NCI-H446 treated with DMSO at 0.1 percent for 48 hours (cell line): ENCODE data around the gene GREB1L.
"Not testable (repeated sequence)": the region's sequence is repeated elsewhere in the genome, so short reads cannot be mapped to it uniquely, and the experiment has no call there.

Experiments
- DNase-seq: peaks from one replicate; lab custom pipeline; 2025; lab: John Stamatoyannopoulos, UW

The GREB1L gene

DNA sequence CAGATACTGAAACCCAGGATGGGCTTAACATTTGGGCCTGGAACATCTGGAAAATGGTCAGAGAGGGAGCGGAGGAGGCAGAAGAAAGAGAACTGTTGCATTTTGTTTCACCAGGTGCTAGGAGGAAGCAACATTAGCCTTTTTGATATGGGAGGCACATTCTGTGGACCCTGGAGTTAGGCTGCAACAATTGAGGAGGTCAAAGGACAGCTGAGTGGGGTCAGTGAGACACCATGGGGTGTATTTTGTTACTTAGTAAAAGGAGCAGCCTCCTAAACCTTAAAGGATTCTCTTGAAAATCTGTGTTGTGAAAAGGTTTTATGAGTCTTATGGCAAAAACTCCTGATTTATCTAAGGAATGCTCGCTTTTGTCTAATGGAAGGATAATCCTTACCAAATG is 124.9 kb downstream of the GREB1L start:
- DNase-seq: no peak

DNA sequence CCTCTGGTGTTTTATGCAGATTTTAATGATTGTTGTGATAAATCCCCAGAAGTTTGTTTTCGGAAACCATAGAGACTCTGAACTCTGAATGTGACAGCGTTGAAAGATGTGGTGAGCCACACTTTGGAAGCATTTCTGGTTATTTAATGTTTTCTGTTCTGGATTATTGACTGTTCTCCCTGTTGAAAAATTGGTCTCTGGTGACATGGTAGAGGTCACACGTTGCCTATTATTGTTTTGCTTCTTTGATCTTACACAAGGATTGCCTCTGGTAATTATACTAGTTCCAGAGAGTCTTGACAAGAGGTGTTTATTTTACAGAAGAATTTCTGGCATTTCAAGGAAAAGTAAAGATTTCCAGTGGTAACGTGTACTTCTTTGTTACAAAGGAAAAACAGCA is 127.1 kb downstream of the GREB1L start:
- no peak for DNase-seq

DNA sequence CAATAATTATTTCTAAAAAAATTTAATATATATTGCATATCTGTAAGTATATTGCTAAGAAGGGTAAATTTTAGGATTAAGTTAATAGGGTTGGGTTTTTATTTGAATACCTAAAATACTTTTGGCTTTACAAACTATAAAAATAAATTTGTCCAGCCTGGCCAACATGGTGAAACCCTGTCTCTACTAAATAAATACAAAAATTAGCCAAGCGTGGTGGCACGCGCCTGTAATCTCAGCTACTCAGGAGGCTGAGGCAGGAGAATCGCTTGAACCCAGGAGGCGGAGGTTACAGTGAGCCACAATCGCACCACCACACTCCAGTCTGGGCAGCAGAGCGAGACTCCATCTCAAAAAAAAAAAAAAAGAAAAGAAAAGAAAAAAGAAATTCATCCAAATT is 127.6 kb downstream of the GREB1L start:
- not testable (repeated sequence) for DNase-seq

DNA sequence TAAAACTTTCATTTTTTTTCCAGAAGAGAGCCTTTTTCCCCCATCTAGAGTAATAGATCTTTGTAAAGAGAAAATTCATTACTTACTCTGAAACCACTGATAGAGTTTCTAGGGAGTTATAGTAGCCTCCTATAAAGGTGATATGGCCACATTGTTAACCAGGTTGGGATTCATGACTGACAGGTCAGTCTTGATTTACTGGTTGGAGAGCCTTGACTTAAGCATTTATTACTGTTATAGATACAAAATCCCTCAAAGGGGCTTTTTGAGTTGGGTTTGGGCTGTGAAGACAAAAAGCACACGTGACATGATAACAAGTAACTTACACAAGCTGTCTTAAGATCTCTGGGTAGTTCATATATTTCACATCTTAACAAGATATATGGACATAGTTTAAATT is 141.0 kb downstream of the GREB1L start:
- DNase-seq: no peak

DNA sequence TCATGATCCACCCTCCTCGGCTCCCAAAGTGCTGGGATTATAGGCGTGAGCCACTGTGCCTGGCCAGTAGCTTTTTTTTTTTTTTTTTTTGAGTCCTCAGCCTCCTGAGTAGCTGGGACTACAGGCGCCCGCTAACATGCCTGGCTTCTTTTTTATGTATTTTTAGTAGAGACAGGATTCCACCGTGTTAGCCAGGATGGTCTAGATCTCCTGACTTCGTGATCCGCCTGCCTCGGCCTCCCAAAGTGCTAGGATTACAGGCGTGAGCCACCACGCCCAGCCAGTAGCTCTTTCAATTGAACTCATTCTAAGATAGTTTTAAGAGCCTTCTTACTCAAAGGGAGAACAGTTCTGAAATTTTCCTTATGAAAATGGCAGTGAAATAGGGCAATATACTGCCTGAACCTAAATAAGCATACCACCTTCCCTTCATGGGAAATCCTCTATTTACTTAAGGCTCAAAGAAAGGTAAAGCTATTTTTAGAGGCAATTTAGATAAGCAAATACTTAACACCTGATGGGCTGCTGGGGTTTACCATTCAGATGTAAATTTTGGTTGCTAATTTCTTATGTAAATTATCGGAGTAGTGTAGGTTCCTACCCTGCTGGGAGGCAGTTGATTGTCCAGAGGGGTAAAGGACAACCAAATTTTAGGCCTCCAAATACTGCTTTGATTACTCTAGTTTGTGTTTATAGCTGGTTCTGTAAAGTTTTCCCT is 144.7 kb downstream of the GREB1L start:
- DNase-seq: no peak

DNA sequence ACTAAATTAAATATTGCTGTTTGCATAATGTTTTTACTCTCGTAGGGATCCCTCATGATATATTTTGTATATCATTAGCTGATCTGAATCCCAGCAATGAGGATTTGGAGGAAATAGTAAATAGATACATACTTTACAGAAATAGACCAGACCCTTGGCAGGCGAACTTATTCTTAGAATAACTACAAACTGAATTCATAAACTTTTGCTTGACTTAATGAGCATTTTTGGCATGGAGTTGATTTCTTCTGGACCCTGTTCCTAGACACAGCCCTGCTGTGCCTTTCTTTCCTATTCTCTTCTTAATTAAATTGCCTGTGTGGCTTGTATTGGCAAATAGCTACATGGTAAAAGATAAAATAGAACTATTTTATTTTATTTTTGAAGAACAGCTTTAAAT is 145.9 kb downstream of the GREB1L start:
- no peak for DNase-seq

DNA sequence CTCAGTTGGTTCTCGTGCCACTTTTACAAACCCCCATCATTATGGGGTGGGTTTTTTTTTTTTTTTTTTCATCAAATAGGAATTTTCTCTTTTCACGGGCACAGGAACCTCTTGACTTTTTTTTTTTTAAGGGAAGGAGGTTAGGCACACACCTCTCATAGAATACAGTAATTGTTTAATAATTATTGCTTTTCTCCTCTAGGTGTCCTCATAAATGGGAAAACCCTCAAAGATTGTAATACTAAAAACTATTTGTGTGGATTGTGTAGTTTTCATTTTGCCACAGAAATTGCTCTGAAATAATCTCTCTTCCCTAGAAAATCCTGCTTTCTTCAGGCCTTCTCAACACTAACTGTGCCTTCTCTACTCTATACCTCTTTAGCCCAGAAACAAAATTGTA is 147.3 kb downstream of the GREB1L start:
- DNase-seq: no peak

DNA sequence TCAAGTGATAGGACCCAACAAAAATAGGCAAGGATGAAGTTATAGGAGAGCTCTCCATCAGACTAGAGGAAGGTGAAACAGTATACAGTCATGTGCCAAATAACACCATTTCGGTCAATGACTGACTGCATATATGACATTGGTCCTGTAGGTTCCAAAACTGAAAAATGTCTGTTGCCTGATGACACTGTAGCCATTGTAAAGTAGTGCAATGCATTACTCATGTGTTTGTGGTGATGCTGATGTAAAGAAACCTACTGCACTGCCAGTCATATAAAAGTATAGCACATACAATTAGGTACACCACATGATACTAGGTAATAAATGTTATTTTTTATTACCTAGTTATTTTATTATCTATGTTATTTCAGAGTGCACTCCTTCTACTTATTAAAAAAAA is 147.9 kb downstream of the GREB1L start:
- no peak for DNase-seq

DNA sequence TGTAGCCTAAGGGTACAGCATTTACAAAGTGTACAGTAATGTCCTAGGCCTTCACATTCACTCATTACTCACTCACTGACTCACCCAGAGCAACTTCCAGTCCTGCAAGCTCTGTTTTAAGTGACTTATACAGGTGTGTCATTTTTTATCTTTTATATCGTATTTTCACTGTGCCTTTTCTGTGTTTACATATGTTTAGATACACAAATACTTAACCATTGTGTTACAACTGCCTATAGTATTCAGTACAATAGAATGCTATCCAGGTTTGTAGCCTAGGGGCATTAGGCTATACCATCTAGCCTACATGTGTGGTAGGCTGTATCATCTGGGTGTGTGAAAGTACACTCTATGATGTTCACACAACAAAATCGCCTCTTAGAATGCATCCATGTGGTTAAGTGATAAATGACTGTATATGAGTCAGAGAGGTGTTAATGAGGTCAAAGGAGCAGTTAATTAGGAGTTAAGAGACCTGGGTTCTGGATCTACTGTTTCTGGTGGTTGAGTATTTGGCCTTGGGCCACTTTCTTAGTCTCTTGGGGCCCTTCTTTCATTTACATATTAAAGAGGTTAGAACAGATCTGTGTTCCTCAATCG is 149.1 kb downstream of the GREB1L start:
- no peak for DNase-seq

DNA sequence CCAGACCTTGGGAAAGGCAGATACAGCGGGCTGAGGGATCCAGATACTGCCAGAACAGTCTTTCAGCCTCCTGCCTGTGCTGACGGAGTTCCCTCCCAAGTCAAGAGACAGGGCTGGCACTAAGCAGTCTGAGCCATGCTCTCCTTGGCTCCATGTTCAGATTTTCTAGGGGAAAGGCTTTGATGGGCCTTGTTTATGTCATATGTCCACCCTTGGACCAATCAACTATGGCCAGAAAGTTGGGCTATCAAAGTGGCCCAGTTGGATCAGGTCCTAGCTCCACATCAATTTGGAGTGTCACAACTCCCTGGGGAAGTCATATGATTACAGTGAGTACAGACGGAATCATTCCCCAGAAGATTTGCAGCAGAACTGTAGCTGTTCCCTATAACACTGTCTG is 152.0 kb downstream of the GREB1L start:
- DNase-seq: no peak

DNA sequence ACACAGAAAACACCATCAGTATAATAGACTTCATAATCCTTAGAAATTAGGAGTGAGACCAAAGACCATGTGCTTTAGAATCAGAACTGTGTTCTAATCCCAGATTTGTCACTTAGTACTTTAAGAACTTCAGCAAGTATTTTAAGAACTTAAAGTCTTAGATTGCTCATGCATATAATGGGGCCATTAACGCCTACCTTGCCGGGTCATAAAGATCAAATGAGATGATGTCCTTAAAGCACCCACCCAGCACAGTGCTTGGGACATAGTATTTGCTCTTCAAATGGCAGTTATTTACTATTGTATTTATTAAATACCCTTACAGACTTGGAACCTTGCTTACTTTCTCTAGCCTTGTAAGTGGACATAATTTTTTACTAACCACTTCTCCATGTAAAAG is 156.1 kb downstream of the GREB1L start:
- no peak for DNase-seq

DNA sequence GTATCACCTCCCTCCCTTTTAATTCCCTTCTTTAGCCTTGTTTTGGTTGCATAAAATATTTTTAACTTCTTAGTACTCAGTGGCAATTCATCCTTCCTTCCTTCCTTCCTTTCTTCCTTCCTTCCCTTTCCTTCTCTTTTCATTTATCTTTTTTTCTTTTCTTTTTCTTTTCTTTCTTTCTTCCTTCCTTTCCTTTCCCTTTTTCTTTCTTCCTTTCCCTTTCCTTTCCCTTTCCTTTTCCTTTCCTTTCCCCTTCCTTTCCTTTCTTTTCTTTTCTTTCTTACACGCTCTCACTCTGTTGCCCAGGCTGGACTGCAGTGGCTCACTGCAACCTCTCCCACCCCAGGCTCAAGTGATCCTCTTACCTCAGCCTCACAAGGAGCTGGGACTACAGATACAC is 160.2 kb downstream of the GREB1L start:
- no peak for DNase-seq

DNA sequence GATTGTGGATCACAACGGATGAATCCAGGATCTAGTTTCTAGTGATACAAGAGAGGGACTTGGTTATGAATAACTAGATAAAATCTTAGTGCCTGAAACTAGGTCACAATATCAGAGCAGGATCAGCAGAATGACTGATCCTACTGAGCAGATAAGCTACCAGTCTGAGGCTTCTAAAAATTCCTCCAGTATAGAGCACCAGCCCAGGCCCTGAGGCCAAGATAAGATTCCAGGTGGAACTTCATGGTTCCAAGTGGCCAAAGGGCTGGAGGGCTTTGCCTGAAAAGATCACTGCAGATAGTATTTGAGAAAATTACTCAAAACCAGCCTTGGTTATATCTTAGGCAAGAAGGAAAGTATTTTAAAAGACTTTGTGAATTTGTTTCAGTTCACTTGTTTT is 162.4 kb downstream of the GREB1L start:
- no peak for DNase-seq

DNA sequence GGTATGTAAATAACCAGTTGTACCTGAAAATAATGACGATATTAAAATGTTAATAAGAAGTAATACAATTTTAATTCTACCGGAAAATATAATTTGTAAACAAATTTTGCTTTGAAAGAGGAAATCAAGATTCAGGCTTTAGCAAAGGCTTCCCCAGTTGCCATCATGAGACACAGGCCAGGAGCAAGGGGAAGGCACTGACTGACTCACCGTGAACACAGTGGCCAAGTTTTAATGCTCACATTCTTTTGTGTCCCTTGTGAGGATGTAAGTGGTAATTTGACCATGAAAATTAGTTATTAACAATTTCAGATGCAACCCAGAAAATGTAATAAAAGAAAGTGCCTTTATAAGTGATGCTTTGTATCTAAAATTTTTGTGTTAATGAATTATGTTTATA is 164.1 kb downstream of the GREB1L start:
- no peak for DNase-seq

DNA sequence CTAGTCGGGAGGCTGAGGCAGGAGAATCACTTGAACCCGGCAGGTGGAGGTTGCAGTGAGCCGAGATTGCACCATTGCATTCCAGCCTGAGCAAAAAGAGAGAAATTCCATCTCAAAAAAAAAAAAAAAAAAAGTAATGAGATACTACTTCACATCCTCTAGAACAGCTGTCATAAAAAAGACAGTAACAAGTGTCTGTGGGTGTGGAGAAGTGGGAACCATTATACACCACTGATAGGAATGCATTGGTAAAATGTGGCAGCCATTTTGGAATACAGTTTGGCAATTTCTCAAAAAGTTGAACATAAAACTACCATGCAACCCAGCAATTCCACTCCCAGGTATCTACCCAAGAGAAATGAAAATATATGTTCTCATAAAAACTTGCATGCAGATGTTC is 166.6 kb downstream of the GREB1L start:
- no peak for DNase-seq

DNA sequence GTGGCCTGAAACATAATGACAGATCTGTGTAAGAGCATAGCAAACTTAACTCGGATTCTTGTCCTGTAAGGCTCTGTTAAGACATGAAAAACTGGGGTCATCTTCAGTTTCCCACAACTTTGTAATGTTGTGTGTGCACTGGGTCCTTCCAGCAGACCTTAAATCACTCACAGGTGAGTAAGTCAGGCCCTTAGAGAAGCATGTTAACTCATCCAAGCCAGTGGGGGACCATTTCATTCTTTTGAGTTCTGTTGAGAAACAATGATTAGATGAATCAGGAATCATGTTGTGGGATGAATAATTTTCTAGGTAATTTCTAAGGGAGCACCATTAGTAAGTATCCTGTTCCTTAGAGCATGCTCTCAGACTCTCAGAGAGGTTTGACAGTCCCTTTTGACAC is 191.4 kb downstream of the GREB1L start:
- DNase-seq: no peak

DNA sequence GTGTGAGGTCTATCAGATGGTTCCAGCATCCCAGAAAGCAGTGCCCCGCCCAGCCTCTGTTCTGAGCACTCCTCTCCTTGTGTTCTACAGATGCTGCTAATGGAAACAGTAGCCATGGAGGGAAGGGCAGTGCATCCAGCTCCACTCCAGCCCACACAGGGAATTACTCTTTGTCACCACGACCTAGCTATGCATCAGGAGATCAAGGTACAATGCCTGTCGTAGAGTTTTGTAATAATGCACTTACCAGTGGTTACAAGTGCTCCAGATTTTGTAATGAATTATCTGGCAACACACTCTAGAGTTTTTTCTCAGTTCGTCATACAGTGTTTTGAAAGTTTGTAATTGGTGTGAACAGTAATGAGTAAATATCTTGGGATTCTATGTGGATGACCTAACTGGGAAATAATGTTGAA is 197.4 kb downstream of the GREB1L start:
- no peak for DNase-seq

DNA sequence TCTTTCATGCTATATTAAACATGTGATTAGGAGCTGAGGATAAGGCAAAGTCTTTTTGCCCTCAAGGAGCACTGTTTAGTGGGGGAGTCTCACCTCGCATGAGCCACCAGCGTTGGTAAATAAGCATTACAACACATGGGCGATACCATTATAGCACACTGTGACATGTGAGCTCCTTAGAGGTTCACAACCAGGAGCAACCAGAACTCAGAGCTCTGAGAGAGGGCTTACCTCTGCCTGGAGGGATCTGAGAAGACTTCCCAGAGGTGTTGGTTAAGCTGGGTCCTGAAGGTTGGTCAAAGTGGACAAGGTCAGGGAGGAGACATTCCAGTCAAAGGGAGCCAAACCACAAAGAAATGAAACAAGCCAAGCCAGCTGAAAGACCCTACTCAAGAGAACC is 199.6 kb downstream of the GREB1L start:
- no peak for DNase-seq

DNA sequence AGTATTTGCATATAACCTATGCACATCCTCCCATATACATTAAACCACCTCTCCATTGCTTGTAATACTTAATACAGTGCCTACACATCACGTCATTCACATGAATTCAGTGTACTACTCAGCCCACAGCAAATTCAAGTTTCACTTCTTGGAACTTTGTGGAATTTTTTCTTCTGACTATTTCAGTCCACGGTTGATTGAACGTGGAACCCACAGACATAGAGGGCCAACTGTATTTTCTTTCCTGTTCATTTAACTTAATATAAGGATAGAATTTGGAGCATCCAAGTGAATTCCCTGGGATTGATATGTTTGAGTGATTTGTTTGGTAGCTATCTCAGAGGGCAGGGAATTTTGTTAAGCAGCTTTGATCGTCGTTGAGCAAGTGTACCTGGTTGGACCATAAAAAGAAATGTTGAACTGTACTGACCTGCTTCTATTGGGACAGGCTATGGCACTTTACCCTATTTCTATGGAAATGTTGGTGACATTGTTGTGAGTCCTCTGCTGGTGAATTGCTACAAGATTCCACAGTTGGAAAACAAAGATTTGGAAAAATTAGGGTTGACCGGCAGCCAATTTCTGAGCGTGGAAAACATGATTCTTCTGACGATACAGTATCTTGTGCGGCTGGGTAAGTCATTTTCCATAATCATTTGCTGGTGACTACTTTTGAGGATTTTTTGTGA is 201.9 kb downstream of the GREB1L start:
- no peak for DNase-seq

DNA sequence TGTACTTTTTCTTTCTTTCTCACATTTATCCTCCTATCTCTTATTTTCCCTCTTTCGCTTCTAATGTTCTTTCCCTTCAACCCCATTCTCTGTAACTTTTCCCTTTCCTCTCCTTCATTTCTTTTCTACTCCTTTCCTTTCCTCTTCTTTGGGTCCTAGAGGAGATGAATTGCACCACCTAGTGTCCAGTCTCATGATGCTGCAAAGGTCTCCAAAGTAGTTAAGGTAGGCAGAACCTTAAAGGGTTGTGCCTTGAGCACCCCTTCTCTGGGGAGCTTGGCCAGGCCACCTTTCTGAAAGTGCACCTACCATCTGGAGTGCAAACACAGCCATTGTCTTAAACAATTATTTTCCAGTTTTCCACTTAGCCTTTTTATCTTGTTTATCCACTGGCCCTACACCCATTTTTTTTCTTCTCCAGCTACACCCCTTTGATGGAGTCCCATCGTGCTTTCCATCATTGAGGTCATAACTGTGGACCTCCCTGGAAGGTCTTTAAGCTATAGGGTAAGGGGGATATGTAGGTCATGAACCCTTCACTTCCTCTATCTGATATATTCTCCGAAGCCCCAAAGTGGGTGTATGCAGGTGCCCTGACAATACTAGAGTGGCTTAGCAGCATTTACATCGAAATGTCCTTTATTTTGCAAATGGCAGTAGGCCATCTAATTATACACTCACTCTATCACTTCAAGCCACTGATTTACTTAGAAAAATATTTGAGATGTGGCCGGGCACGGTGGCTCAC is 202.6 kb downstream of the GREB1L start:
- peak; percentile 5 for DNase-seq

DNA sequence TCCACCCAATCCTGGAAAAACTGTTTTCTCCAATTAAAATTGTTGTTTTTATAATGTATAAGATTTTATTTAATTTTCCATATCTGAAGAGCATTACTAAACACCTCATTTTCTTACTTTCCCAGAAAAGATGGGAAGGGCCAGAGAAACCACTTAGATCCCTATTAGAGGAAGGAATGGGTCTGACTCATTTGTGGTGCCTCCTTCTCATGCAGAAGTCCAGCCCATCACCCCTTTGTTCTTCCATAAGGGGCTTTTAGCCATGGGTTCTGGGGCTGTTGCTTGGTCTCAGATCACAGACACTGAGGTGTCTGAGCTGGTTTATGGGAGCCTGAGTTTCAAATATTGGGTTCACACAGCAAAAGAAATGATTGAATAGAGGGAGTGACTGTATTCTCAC is 206.3 kb downstream of the GREB1L start:
- no peak for DNase-seq

DNA sequence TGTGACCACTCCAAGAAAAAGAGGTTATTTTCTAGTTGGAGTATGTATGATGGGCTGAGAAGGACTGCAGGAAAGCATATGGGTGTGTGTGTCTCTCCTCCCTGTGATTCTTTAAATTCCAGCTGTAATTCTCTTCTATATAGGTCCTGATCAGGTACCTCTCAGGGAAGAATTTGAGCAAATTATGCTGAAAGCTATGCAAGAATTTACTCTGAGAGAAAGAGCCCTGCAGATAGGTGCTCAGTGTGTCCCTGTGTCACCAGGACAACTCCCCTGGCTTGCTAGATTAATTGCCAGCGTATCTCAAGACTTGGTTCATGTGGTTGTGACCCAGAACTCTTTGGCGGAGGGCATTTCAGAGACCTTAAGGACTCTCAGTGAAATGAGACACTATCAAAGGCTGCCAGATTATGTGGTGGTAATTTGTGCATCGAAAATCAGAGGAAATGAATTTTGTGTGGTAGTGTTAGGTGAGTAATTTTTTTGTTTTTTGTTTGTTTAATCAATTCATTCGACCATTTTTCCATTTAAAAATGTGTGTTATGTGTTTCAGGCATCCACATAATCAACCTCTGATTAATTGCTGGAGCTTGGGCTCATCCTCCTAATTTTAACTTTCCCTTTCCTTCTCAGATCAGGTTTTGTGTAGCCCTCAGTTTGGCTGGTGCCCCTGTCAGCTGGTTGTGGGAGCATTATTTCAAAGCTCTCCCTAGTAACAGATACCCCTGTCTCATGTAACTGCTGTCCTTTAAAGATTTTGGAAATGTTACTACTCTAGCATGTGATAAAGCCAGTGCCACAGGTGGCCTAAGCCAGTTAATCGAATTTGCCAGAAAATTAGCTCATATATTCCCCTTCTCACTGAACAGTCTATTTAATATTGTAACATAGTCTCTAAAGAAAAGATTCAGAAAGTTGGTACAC is 207.6 kb downstream of the GREB1L start:
- no peak for DNase-seq
